Cardiac septum (tissue), 1 donor: ENCODE results near the gene NAT9. TPM values are rescaled to one million over a fixed set of nuclear protein-coding genes. Genes with fewer than 3 reads are reported as not detected.

ENCODE experiments used
- DNase-seq: peaks from one replicate; pipeline ENCODE4 v3.0.0-alpha.2; 2020; ENCODE audit warnings: low spot score
- intact Hi-C: fragments of 100-400 bp; cut with DNase I; formaldehyde crosslinking; loops from one replicate; pipeline ENCODE4 v1.14.0; 2022
- total RNA-seq: library from RNA; stranded (reverse); fragmentation: NEBNext Ultra II Directional; extraction: Animal tissue kit (Norgen Biotek cat#: 25700); gene quantifications from one replicate; pipeline ENCODE4 v1.2.1, GENCODE V29; 2021
- donor health status: DM: no; HTN: no; CAD: no.

NAT9 gene
- total RNA-seq, 1 donor from 2014 or later, result 27.6 TPM

DNA sequence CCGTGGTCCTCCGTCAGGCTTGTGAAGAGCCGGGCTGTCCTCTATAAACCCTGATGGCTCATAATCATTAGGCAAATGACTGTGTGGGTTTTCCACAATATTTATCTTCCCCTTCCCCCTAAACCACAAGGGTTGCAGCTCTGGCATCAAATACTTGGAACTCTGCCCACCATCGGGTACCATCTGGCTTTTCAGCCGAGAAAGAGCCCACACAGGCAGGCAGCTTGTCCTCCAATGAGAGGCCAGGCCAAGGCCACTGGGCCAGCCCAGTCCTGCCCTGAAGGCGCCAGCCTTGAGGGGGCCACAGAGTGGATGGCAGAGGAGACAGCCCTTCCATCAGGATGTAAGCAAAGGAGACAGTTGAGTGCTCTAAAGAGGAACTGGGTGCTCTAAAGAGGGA, 31.8 kb upstream of the NAT9 start:
- intact Hi-C loops, result no loop called here
- no peak for DNase-seq

GRCh38 chr17:74807441-74807840, 31.3 kb upstream of the NAT9 start:
- intact Hi-C loops, result no loop called here

DNA sequence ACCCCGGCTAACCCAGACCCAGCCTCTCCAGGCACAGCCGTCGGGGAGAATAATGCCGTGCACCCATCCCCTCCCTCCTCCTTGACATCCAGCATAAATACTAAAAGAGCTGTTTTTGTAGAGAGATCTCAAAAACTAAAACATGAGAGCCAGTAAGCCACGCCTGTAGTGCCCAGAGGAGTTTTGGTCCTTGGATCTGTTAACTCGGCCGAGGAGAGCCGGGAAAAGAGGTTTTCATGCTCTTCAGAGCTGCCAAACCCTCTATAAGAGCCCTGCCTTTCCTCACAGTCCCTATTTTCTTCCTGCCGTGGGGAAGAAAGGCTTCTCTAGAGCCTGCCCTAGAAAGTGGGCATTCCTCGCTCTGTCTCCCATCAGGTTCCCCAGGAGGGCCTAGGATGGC, 30.2 kb upstream of the NAT9 start:
- intact Hi-C loops, result no loop called here
- DNase-seq, result no peak

More at GRCh38 chr17:74807441-74807840, 31.3 kb upstream of the NAT9 start:
- no peak for DNase-seq

DNA sequence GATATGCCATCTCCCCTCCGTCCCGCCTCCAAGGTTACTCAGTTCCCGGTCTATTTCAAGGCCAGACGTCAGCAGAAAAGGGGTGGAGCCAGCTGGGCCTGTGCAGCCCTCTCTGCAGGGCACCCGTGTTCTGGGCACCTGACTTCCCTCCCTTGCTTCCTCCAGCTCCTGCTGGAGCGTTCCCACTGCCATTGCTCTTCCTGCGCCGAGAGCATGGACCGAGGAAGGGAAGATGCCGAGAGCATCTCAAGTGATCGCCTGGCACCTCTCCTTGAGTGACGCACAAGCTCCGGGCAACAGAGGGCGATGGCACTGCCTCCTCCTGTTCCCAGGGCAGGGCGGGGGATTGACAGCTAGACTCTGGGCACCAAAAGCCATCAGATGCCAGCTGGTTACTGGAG, 29.4 kb upstream of the NAT9 start:
- no peak for DNase-seq
- intact Hi-C loops, result no loop called here

GRCh38 chr17:74804683-74805082, 28.5 kb upstream of the NAT9 start:
- no peak for DNase-seq
- intact Hi-C loops, result no loop called here

GRCh38 chr17:74803971-74804370, 27.8 kb upstream of the NAT9 start:
- no peak for DNase-seq
- intact Hi-C loops, result no loop called here

GRCh38 chr17:74803388-74803930, 27.3 kb upstream of the NAT9 start:
- DNase-seq, result no peak
- intact Hi-C loops, result no loop called here

GRCh38 chr17:74801896-74802295, 25.8 kb upstream of the NAT9 start:
- no peak for DNase-seq

GRCh38 chr17:74800531-74800930, 24.4 kb upstream of the NAT9 start:
- intact Hi-C loops, result no loop called here
- DNase-seq, result no peak

More at GRCh38 chr17:74801896-74802295, 25.8 kb upstream of the NAT9 start:
- intact Hi-C loops, result no loop called here

DNA sequence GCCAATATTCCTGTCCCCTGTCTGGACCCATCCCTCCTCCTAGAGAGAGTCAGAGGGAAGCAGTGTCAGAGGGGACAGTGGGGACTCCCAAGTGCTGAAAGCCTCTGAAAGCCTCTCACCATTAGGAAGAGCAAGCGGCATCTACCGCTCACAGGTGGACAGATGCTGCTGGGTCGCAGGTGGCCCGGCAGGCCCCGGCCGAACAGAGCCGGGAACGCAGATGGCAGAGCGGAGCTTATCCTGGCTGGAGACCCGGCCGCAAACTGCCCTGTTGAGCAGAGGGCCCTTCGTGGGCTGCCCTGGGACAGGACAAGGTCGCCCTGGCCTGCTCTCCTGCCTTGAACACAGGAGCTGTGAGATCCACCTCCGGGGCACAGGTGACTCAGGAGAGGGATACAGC, 23.0 kb upstream of the NAT9 start:
- intact Hi-C loops, result no loop called here
- DNase-seq, result no peak

GRCh38 chr17:74798239-74798707, 22.1 kb upstream of the NAT9 start:
- DNase-seq, result no peak
- intact Hi-C loops, result no loop called here

DNA sequence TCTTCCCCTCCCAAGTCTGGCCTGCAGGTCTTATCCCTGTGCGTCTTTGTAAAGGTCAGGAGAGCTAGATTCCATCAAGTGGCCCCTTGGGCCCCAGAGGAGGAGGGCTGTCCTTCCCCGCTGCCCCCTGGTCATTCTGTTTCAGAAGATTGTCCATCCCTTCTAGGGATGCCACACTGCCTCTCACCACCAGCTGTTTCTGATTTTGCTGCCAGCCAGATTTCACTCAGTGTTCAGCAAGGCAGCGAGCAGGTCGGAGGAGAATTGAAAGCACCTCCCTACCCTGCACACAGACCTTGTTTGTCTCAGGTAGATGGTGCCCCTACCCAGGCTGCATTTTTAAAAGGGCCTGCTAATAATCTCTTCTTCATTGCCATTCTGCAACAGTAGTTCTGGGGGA, 21.7 kb upstream of the NAT9 start:
- no peak for DNase-seq
- intact Hi-C loops, result no loop called here

DNA sequence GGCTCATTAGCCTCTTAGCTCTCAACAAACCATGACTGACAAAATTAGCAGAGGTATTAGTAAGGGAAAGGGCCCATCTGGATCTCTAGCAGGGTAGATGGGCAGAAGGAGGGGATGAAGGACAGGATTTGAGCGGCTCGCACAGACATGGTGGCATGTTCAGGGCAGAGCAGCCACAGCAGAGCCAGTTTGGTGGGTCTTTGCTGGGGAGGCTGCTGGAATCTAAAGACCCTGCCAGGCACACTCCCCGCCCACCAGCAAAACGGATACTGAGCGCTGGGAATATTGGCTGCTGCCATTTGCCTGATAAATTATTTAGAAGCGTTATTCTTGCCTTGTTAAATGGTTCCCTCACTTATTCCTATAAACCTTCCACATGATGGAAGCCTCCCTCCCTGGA, 20.7 kb upstream of the NAT9 start:
- no peak for DNase-seq

GRCh38 chr17:74796211-74796610, 20.1 kb upstream of the NAT9 start:
- intact Hi-C loops, result no loop called here
- DNase-seq, result no peak

More for the DNA sequence above, 20.7 kb upstream of the NAT9 start:
- intact Hi-C loops, result no loop called here

GRCh38 chr17:74795327-74796020, 19.3 kb upstream of the NAT9 start:
- intact Hi-C loops, result no loop called here
- no peak for DNase-seq

DNA sequence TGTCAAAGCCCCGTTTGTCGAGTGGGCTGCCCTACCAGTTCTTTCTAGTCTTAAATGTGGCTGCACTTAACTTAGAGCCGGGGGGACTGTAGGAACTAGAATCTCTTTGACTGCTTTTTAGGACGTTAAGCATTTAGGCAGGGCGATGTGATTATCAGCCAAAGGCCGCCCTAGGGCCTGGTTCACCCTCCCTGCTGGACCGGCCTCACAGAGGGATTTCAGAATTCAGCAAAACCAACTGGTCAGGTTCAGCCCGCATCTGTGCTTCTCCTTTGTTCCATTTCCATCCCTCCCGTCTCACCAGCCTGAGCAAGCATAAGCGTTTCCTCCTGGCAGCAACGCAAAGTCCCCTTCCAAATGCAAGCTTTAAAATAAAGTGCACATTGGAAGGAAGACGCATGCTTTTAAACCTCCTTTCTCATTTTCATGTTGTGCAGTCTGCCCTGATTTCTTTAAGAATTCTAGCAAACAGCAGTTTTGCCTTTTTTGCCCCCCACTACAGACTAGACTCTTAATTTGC, 16.5 kb upstream of the NAT9 start:
- intact Hi-C loops, result no loop called here
- no peak for DNase-seq

GRCh38 chr17:74790161-74791058, 14.3 kb upstream of the NAT9 start:
- no peak for DNase-seq
- intact Hi-C loops, result loop anchor here (1.0 kb wide), 1 partner anchor 74 kb away; no protein-coding TSS in a partner anchor

DNA sequence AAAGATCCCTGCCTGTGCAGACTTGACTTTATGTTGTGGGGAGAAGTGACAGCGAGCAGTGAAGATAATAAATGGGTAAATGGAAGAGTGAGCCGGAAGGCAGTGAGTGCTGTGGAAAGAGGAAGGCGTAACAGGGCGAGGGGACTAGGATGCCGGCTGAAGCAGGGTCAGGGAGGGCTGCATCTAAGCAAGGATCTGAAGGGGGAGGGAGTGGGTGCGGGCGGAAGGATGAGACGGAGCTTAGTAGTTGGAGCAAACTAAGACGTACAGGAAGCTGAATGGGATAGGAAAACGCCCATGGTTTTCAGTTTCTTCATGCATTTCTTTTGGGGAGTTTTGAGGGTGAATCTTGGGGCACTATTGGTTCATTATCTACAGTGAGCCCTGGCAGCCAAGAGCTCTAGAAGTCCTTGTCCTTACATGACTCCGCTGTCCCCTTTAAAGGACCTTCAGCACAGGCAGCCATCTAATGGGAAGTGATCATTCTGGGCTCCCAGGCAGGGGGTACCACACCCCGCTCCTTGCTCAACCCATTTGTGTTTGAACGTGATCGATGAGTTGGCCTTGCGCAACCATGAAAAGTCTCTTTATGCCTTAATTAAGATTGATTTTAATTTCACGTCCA, 10.4 kb upstream of the NAT9 start:
- intact Hi-C loops, result no loop called here
- DNase-seq, result peak; percentile 63

- intact Hi-C loops, result no loop called here
- peak; percentile 67 for DNase-seq
Observed at GRCh38 chr17:74785981-74786360, 9.8 kb upstream of the NAT9 start.
